ENCODE measurements around the gene FRMD5.

FRMD5 gene

GRCh38 chr15:44130778-44131177 is 64.3 kb downstream of the FRMD5 start:
- no peak overlapping the region for H3K4me3 ChIP-seq (ENCODE audit: low read length)
- no peak overlapping the region for H3K27ac ChIP-seq (ENCODE audit: low read length)
- no peaks in the 10 kb centered on the region for H4K20me1 ChIP-seq (ENCODE audit: insufficient read depth, low read length)
- no peak overlapping the region for H3K4me2 ChIP-seq (ENCODE audit: low read length)
- peaks cover 6% of the 10 kb centered on the region for H3K4me1 ChIP-seq (ENCODE audit: low read length)
- H3K79me2 ChIP-seq (ENCODE audit: low read length) = no peaks in the 10 kb centered on the region
- H3K9ac ChIP-seq (ENCODE audit: low read length) = no peak overlapping the region
- H3K9me3 ChIP-seq (ENCODE audit: insufficient read depth, low read length) = no peaks in the 10 kb centered on the region
- H3K36me3 ChIP-seq (replicated peaks; ENCODE audit: low read depth, low read length) = no peaks in the 10 kb centered on the region
- TF ChIP-seq EZH2phosphoT487 (IDR thresholded peaks at IDR 0.05; ENCODE audit: low read depth) = no peak
- TF ChIP-seq CTCF (IDR thresholded peaks at IDR 0.05; ENCODE audit: low read depth, low read length) = no peak
- H2AFZ ChIP-seq (ENCODE audit: low read depth, low read length) = no peak overlapping the region
- H3K27me3 ChIP-seq (ENCODE audit: low read depth, low read length) = peaks cover 12% of the 10 kb centered on the region; the same call in 1 of the 2 replicates

- no peak; the same call in 1 of the 2 replicates for TF ChIP-seq CTCF (IDR thresholded peaks at IDR 0.05; ENCODE audit: low read depth, low read length)
- Histone ChIP-seq H3K4me2 (ENCODE audit: low read length) (no peak overlapping the region), H3K36me3 (replicated peaks; ENCODE audit: low read depth, low read length) (no peaks in the 10 kb centered on the region), H3K9ac (ENCODE audit: low read length) (no peak overlapping the region), H3K4me1 (ENCODE audit: low read length) (peaks cover 4% of the 10 kb centered on the region), H3K4me3 (ENCODE audit: low read length) (no peak overlapping the region), H2AFZ (ENCODE audit: low read depth, low read length) (peak overlapping the region; percentile 8; the same call in 1 of the 2 replicates), H3K79me2 (ENCODE audit: low read length) (no peaks in the 10 kb centered on the region), H3K27me3 (ENCODE audit: low read depth, low read length) (peaks cover 12% of the 10 kb centered on the region; the same call in 1 of the 2 replicates), H3K9me3 (ENCODE audit: insufficient read depth, low read length) (no peaks in the 10 kb centered on the region), H3K27ac (ENCODE audit: low read length) (no peak overlapping the region), H4K20me1 (ENCODE audit: insufficient read depth, low read length) (no peaks in the 10 kb centered on the region)
Observed at GRCh38 chr15:44129911-44130310, 65.2 kb downstream of the FRMD5 start.

GRCh38 chr15:44128443-44128842 is 66.6 kb downstream of the FRMD5 start:
- H3K36me3 ChIP-seq (replicated peaks; ENCODE audit: low read depth, low read length) = no peaks in the 10 kb centered on the region
- no peak overlapping the region for H3K4me2 ChIP-seq (ENCODE audit: low read length)
- no peaks in the 10 kb centered on the region for H4K20me1 ChIP-seq (ENCODE audit: insufficient read depth, low read length)
- TF ChIP-seq CTCF (IDR thresholded peaks at IDR 0.05; ENCODE audit: low read depth, low read length) = no peak
- no peak for TF ChIP-seq EZH2phosphoT487 (IDR thresholded peaks at IDR 0.05; ENCODE audit: low read depth)
- peaks cover 12% of the 10 kb centered on the region; the same call in 1 of the 2 replicates for H3K27me3 ChIP-seq (ENCODE audit: low read depth, low read length)
- no peaks in the 10 kb centered on the region for H3K79me2 ChIP-seq (ENCODE audit: low read length)
- H2AFZ ChIP-seq (ENCODE audit: low read depth, low read length) = no peak overlapping the region
- no peaks in the 10 kb centered on the region for H3K9me3 ChIP-seq (ENCODE audit: insufficient read depth, low read length)
- H3K4me1 ChIP-seq (ENCODE audit: low read length) = no peaks in the 10 kb centered on the region
- no peak overlapping the region for H3K4me3 ChIP-seq (ENCODE audit: low read length)
- H3K27ac ChIP-seq (ENCODE audit: low read length) = no peak overlapping the region
- H3K9ac ChIP-seq (ENCODE audit: low read length) = no peak overlapping the region

- H3K27ac ChIP-seq (ENCODE audit: low read length) = no peak overlapping the region
- H3K4me2 ChIP-seq (ENCODE audit: low read length) = no peak overlapping the region
- H3K36me3 ChIP-seq (replicated peaks; ENCODE audit: low read depth, low read length) = no peaks in the 10 kb centered on the region
- no peaks in the 10 kb centered on the region for H4K20me1 ChIP-seq (ENCODE audit: insufficient read depth, low read length)
- no peak overlapping the region for H3K4me3 ChIP-seq (ENCODE audit: low read length)
- H3K27me3 ChIP-seq (ENCODE audit: low read depth, low read length) = peaks cover 12% of the 10 kb centered on the region; the same call in 1 of the 2 replicates
- peaks cover 5% of the 10 kb centered on the region for H3K4me1 ChIP-seq (ENCODE audit: low read length)
- no peak for TF ChIP-seq EZH2phosphoT487 (IDR thresholded peaks at IDR 0.05; ENCODE audit: low read depth)
- no peak for TF ChIP-seq CTCF (IDR thresholded peaks at IDR 0.05; ENCODE audit: low read depth, low read length)
- no peak overlapping the region for H3K9ac ChIP-seq (ENCODE audit: low read length)
- H2AFZ ChIP-seq (ENCODE audit: low read depth, low read length) = no peak overlapping the region
- no peaks in the 10 kb centered on the region for H3K9me3 ChIP-seq (ENCODE audit: insufficient read depth, low read length)
- no peaks in the 10 kb centered on the region for H3K79me2 ChIP-seq (ENCODE audit: low read length)
Observed at GRCh38 chr15:44125879-44126278, 69.2 kb downstream of the FRMD5 start.

Measured in OCI-LY3 (cell line).